NB4 (cell line): ENCODE measurements around the gene SIAH3.

Source experiments
- DNase-seq: peaks from one replicate; pipeline ENCODE4 v3.0.0; 2010; ENCODE audit warnings: low read depth
- H3K4me3 ChIP-seq: one replicate; pipeline ENCODE4 v1.5.1; 2011; ENCODE audit warnings: mild to moderate bottlenecking, low read depth, low read length, moderate library complexity
- CTCF ChIP-seq: IDR thresholded peaks from one replicate; pipeline ENCODE4 v1.5.1; 2012; ENCODE audit warnings: low read depth, low read length
- MAX ChIP-seq: IDR thresholded peaks from 2 replicates; pipeline ENCODE4 v1.6.1; 2011; ENCODE audit warnings: low read depth, low read length
- MYC ChIP-seq: IDR thresholded peaks from 2 replicates; pipeline ENCODE4 v1.6.1; 2011; ENCODE audit warnings: low read depth, low read length
- POLR2A ChIP-seq: IDR thresholded peaks from 2 replicates; pipeline ENCODE4 v1.6.1; 2011; ENCODE audit warnings: mild to moderate bottlenecking; ENCODE audit not compliant: insufficient read length; ENCODE audit errors: extremely low read depth

SIAH3 gene

GRCh38 chr13:45825387-45825650 lies 26.2 kb downstream of the SIAH3 start:
- no peak for DNase-seq
- TF ChIP-seq CTCF (no peak), POLR2A (no peak), MAX (no peak), MYC (no peak)
- H3K4me3 ChIP-seq, result no peak overlapping the region

- DNase-seq, result peak; percentile 25
- H3K4me3 ChIP-seq, result no peak overlapping the region
- no peak for TF ChIP-seq MAX
- TF ChIP-seq CTCF, result no peak
- no peak for TF ChIP-seq POLR2A
- no peak for TF ChIP-seq MYC
Measured at GRCh38 chr13:45823583-45823982, 28.0 kb downstream of the SIAH3 start.

- TF ChIP-seq MYC, result no peak
- TF ChIP-seq CTCF, result no peak
- TF ChIP-seq POLR2A, result no peak
- TF ChIP-seq MAX, result no peak
- no peak for DNase-seq
- H3K4me3 ChIP-seq, result no peak overlapping the region
Measured at GRCh38 chr13:45821811-45822210, 29.7 kb downstream of the SIAH3 start.

- DNase-seq, result no peak
- H3K4me3 ChIP-seq, result no peak overlapping the region
- TF ChIP-seq MAX (no peak), POLR2A (no peak), CTCF (no peak), MYC (no peak)
Measured at GRCh38 chr13:45820106-45820838, 31.3 kb downstream of the SIAH3 start.

GRCh38 chr13:45817833-45818232 lies 33.7 kb downstream of the SIAH3 start:
- TF ChIP-seq CTCF (peak; percentile 28), MYC (no peak), POLR2A (no peak), MAX (no peak)
- no peak overlapping the region for H3K4me3 ChIP-seq
- peak; percentile 42 for DNase-seq

GRCh38 chr13:45816427-45816826 lies 35.1 kb downstream of the SIAH3 start:
- no peak overlapping the region for H3K4me3 ChIP-seq
- DNase-seq, result no peak
- no peak for TF ChIP-seq CTCF
- TF ChIP-seq POLR2A, result no peak
- TF ChIP-seq MYC, result no peak
- TF ChIP-seq MAX, result no peak
